GM13976 (cell line): ENCODE results near the gene TENT5C.

Experiments used
- DNase-seq: peaks from one replicate; pipeline ENCODE4 v3.0.0; 2012; ENCODE audit warnings: low spot score
- in situ Hi-C: fragments of 300-500 bp; cut with MboI; formaldehyde crosslinking; loops from one replicate; pipeline ENCODE4 v1.12.0; 2022; ENCODE audit warnings: low sequenced_read_pairs, mixed read lengths, inconsistent platforms; ENCODE audit not compliant: unreplicated experiment
- TF ChIP-seq, protein P1 (sequence below): IDR thresholded peaks from 2 replicates; pipeline ENCODE4 v1.5.1; 2012; ENCODE audit warnings: borderline replicate concordance, mild to moderate bottlenecking; ENCODE audit not compliant: insufficient read depth; ENCODE audit errors: extremely low read depth, missing control alignments, control extremely low read depth

The TENT5C gene

DNA sequence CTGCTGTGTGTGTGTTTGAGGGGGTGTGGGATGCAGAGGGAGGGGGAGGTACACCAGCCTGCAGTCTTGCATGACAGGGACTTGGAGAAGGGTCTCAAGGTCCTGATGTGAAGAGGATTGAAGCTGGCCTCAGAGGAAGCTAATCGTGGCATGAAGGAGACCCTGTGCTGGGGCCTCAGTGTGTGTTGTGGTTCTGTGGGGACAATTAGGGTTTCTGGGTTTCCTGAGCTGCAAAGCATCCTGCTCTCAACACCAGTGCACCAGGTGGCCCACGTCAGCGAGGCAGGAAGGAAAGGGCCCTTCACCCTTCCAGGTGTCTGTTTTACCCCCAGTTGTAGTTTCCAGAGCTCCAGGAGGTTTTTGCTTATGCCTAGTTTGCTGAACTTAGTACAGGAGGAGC, 52.8 kb downstream of the TENT5C start:
- TF ChIP-seq, protein P1, sequence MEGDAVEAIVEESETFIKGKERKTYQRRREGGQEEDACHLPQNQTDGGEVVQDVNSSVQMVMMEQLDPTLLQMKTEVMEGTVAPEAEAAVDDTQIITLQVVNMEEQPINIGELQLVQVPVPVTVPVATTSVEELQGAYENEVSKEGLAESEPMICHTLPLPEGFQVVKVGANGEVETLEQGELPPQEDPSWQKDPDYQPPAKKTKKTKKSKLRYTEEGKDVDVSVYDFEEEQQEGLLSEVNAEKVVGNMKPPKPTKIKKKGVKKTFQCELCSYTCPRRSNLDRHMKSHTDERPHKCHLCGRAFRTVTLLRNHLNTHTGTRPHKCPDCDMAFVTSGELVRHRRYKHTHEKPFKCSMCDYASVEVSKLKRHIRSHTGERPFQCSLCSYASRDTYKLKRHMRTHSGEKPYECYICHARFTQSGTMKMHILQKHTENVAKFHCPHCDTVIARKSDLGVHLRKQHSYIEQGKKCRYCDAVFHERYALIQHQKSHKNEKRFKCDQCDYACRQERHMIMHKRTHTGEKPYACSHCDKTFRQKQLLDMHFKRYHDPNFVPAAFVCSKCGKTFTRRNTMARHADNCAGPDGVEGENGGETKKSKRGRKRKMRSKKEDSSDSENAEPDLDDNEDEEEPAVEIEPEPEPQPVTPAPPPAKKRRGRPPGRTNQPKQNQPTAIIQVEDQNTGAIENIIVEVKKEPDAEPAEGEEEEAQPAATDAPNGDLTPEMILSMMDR, result no peak
- in situ Hi-C loops, result no loop called here
- DNase-seq, result no peak

DNA sequence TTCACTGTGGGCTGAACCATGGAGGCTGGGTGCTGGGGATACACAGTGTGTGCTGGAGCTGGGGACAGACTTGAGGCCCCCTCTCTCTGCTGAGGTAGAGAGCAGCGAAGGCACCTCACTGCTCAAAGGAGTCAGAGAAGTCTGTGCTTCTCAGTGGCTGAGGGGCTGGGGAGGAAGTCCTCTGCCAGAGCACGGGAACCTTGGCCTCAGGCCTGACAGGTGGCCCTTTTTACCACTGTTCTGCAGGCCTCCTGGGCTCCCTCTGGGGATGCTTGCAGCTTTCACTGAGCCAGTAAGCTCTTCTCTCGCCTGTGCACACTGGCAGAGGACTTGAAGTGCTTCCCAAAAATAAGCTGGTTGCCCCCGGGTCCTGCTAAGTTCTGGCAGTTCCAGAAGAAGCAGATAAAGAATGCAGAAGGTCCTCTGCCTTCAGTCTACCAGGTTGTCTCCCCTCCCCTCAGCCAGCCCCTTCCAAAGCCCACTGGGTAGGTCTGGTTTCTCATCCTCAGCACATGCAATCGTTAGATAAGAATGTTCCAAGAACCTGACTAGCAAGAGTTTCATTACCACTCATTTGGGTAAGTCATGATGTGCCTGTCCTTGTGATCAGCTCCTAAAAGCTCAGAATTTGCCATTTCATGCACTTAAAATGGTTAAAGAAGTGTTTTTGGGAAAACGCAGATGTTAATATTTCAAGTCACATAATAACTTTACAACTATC, 53.9 kb downstream of the TENT5C start:
- TF ChIP-seq, protein P1, result no peak
- in situ Hi-C loops, result no loop called here
- DNase-seq, result no peak

- in situ Hi-C loops, result no loop called here
- TF ChIP-seq, protein P1, result no peak
- DNase-seq, result no peak
These were observed 54.6 kb downstream of the TENT5C start for GRCh38 chr1:117660271-117660965.

DNA sequence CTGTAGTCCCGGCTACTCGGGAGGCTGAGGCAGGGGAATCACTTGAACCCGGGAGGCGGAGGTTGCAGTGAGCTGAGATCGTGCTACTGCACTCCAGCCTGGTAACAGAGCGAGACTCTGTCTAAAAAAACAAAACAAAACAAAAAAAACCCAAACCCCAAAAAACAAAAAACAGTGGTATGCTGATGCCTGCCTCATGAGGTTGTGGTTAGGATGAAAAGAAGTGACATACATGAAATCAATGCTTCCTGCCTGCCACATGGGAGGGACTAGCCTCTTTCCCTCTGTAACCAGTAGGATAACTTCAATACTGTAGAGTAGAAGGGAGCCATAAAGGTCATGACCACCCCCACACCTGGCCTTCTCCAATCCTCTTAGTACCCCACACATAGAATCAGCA, 55.2 kb downstream of the TENT5C start:
- in situ Hi-C loops, result no loop called here

DNA sequence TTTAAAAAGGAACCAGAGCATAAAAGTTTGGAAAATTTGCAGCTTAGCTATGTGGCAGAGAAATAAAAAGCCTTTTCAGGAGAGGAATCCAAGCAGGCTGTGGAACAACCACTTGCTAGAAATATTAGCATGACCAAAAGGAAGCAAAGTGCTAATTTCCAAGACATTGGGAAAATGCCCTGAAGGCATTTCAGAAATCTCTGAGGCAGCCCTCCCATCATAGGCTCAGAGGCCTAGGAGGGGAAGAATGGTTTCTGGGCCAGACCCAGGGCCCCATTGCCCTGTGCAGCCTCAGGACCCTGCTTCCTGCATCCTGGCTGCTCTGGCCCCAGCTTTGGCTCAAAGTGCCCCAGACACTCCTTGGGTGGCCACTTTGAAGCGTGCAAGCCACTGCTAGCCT, 56.8 kb downstream of the TENT5C start:
- in situ Hi-C loops, result no loop called here
- TF ChIP-seq, protein P1, result no peak
- DNase-seq, result no peak

More for the DNA sequence above, 55.2 kb downstream of the TENT5C start:
- TF ChIP-seq, protein P1, result no peak
- DNase-seq, result no peak

- TF ChIP-seq, protein P1, result no peak
- in situ Hi-C loops, result no loop called here
- no peak for DNase-seq
These were observed 57.5 kb downstream of the TENT5C start for GRCh38 chr1:117663156-117663902.
